ENCODE measurements around the gene ZRANB2. TPM values are rescaled to one million over a fixed set of nuclear protein-coding genes. Genes with fewer than 3 reads are reported as not detected.

ZRANB2 gene
- total RNA-seq, 1 experiment from 2014 or later = 67.9 TPM

DNA sequence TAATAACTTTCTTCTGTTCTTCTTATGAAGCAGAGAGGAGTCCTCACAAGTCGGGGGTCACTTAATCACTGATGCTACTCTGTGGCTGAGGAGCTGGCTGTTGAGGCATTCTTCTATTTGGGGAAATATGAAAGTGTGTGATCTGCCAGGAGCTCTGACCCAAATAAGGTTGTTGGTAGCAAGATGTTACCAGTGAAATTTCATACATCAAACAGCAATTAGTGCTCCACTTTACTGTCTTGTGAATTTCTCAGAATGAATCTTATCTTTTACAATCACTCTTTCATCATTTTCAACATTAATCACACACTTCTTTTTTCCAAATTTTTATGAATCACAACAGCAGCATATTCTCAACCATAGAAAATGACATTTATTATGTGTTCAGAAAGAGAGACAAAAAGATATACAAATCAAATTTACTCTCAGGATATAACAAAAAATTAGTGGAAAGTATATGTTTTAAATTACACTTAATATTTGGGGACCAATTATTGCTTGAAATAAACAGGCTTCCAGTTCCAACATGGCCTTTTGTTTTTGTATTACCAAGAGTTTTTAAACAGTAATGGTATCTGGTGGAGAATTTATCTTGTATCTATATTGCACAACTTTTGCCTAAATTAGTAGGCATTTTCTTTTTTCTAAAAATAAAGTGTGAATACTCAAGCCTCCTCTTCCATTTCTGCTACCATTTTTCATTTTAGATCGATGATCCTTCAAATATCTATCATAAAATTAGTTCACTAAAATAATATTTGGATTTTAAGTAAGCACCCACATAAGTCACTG is 42.8 kb downstream of the ZRANB2 start:
- ATAC-seq (no peak), DNase-seq (ENCODE audit: low read depth, low spot score) (no peak)
- Histone ChIP-seq H3K9ac (ENCODE audit: low read length) (no peak overlapping the region), H3K27ac (ENCODE audit: low read depth, low read length) (no peak overlapping the region), H3K27me3 (ENCODE audit: insufficient read depth, low read length) (peaks cover 70% of the 10 kb centered on the region), H3K4me1 (ENCODE audit: control insufficient read depth in 1 of 2, insufficient read depth in 2 of 2, low read length in 2 of 2) (no peaks in the 10 kb centered on the region), H3K9me3 (ENCODE audit: control insufficient read depth in 1 of 2, insufficient read depth in 1 of 2, low read depth in 1 of 2, low read length in 2 of 2) (no peaks in the 10 kb centered on the region), H3K9me2 (ENCODE audit: insufficient read depth) (no peaks in the 10 kb centered on the region), H3K4me3 (replicated peaks in 1 of 2; ENCODE audit: low read depth in 1 of 2, low read length in 2 of 2) (no peak overlapping the region), H3K79me2 (ENCODE audit: insufficient read depth, low read length) (no peaks in the 10 kb centered on the region), H3K36me3 (ENCODE audit: control insufficient read depth in 1 of 2, insufficient read depth in 2 of 2, low read length in 2 of 2) (no peaks in the 10 kb centered on the region), H2AFZ (ENCODE audit: low read depth, low read length, poor library complexity, severe bottlenecking) (no peak overlapping the region), H4K20me1 (ENCODE audit: insufficient read depth) (no peaks in the 10 kb centered on the region), H3K4me2 (ENCODE audit: low read length) (no peak overlapping the region)
- ChIA-PET CTCF (no interaction called here), RAD21 (ENCODE audit: low non-redundant PET in 1 of 2, low total read pairs in 2 of 2, uncharacterized antibody in 2 of 2, unreplicated experiment in 2 of 2) (no interaction called here), POLR2A (no interaction called here)
- no TSS peak for BruUV-seq (replicated peaks)
- intact Hi-C loops (cut with micrococcal nuclease) = no loop called here
- TF ChIP-seq SIN3A (IDR thresholded peaks at IDR 0.05; ENCODE audit: low read depth) = no peak
- TF ChIP-seq, protein P1, sequence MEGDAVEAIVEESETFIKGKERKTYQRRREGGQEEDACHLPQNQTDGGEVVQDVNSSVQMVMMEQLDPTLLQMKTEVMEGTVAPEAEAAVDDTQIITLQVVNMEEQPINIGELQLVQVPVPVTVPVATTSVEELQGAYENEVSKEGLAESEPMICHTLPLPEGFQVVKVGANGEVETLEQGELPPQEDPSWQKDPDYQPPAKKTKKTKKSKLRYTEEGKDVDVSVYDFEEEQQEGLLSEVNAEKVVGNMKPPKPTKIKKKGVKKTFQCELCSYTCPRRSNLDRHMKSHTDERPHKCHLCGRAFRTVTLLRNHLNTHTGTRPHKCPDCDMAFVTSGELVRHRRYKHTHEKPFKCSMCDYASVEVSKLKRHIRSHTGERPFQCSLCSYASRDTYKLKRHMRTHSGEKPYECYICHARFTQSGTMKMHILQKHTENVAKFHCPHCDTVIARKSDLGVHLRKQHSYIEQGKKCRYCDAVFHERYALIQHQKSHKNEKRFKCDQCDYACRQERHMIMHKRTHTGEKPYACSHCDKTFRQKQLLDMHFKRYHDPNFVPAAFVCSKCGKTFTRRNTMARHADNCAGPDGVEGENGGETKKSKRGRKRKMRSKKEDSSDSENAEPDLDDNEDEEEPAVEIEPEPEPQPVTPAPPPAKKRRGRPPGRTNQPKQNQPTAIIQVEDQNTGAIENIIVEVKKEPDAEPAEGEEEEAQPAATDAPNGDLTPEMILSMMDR (IDR thresholded peaks at IDR 0.05 in 2 of 3, conservative IDR thresholded peaks at IDR 0.05 in 1 of 3; ENCODE audit: borderline replicate concordance in 1 of 3, insufficient read depth in 1 of 3, low read depth in 2 of 3, low read length in 2 of 3) = no peak
- TF ChIP-seq POLR2AphosphoS5 (IDR thresholded peaks at IDR 0.05; ENCODE audit: low read depth, low read length) = no peak

DNA sequence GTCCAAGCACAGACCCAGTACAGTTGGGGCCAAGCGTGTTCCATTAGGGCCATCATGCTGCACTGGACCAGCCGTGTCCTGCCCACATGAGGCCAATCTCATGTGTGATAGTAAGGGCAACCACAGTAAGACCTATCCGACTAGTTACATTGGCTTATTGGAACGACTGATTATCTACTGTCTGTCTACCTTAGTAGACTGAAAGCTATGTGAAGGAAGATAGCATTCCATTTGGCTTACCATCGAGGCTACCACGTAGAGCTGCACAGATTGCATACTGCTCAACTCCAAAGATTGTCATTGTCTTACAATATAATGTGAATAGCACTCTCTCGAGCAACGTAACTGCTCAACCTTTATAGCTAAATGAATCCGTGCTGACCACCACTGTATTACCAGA is 43.8 kb downstream of the ZRANB2 start:
- RAD21 ChIA-PET (ENCODE audit: low non-redundant PET in 1 of 2, low total read pairs in 2 of 2, uncharacterized antibody in 2 of 2, unreplicated experiment in 2 of 2) = no interaction called here
- Histone ChIP-seq H3K79me2 (ENCODE audit: insufficient read depth, low read length) (no peaks in the 10 kb centered on the region), H3K9me2 (ENCODE audit: insufficient read depth) (no peaks in the 10 kb centered on the region), H2AFZ (ENCODE audit: low read depth, low read length, poor library complexity, severe bottlenecking) (no peak overlapping the region), H3K4me2 (ENCODE audit: low read length) (no peak overlapping the region), H4K20me1 (ENCODE audit: insufficient read depth) (no peaks in the 10 kb centered on the region), H3K27ac (ENCODE audit: low read depth, low read length) (no peak overlapping the region), H3K9ac (ENCODE audit: low read length) (no peak overlapping the region), H3K9me3 (ENCODE audit: control insufficient read depth in 1 of 2, insufficient read depth in 1 of 2, low read depth in 1 of 2, low read length in 2 of 2) (no peaks in the 10 kb centered on the region), H3K27me3 (ENCODE audit: insufficient read depth, low read length) (peaks cover 63% of the 10 kb centered on the region), H3K4me1 (ENCODE audit: control insufficient read depth in 1 of 2, insufficient read depth in 2 of 2, low read length in 2 of 2) (no peaks in the 10 kb centered on the region), H3K4me3 (replicated peaks in 1 of 2; ENCODE audit: low read depth in 1 of 2, low read length in 2 of 2) (no peak overlapping the region), H3K36me3 (ENCODE audit: control insufficient read depth in 1 of 2, insufficient read depth in 2 of 2, low read length in 2 of 2) (no peaks in the 10 kb centered on the region)
- BruUV-seq (replicated peaks) = no TSS peak
- POLR2A ChIA-PET = no interaction called here
- CTCF ChIA-PET = no interaction called here
- ATAC-seq = no peak
- no peak for DNase-seq (ENCODE audit: low read depth, low spot score)
- intact Hi-C loops (cut with micrococcal nuclease) = no loop called here
- TF ChIP-seq, protein P2, sequence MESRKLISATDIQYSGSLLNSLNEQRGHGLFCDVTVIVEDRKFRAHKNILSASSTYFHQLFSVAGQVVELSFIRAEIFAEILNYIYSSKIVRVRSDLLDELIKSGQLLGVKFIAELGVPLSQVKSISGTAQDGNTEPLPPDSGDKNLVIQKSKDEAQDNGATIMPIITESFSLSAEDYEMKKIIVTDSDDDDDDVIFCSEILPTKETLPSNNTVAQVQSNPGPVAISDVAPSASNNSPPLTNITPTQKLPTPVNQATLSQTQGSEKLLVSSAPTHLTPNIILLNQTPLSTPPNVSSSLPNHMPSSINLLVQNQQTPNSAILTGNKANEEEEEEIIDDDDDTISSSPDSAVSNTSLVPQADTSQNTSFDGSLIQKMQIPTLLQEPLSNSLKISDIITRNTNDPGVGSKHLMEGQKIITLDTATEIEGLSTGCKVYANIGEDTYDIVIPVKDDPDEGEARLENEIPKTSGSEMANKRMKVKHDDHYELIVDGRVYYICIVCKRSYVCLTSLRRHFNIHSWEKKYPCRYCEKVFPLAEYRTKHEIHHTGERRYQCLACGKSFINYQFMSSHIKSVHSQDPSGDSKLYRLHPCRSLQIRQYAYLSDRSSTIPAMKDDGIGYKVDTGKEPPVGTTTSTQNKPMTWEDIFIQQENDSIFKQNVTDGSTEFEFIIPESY (IDR thresholded peaks at IDR 0.05; ENCODE audit: extremely low read depth, insufficient replicate concordance, low read length) = no peak
- TF ChIP-seq CBX3 (IDR thresholded peaks at IDR 0.05; ENCODE audit: low read depth) = no peak
- no peak for TF ChIP-seq RAD21 (IDR thresholded peaks at IDR 0.05; ENCODE audit: low read depth)
- TF ChIP-seq, protein P3, sequence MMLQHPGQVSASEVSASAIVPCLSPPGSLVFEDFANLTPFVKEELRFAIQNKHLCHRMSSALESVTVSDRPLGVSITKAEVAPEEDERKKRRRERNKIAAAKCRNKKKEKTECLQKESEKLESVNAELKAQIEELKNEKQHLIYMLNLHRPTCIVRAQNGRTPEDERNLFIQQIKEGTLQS (IDR thresholded peaks at IDR 0.05) = no peak
- no peak for TF ChIP-seq EGR1 (IDR thresholded peaks at IDR 0.05; ENCODE audit: low read depth)
- TF ChIP-seq SIN3A (IDR thresholded peaks at IDR 0.05; ENCODE audit: low read depth) = no peak
- TF ChIP-seq, protein P1 (IDR thresholded peaks at IDR 0.05 in 2 of 3, conservative IDR thresholded peaks at IDR 0.05 in 1 of 3; ENCODE audit: borderline replicate concordance in 1 of 3, insufficient read depth in 1 of 3, low read depth in 2 of 3, low read length in 2 of 3) = no peak
- no peak for TF ChIP-seq EZH2 (IDR thresholded peaks at IDR 0.05)
- TF ChIP-seq POLR2AphosphoS5 (IDR thresholded peaks at IDR 0.05; ENCODE audit: low read depth, low read length) = no peak
- TF ChIP-seq SRF (IDR thresholded peaks at IDR 0.05; ENCODE audit: low read depth) = no peak
- TF ChIP-seq ZNF274 (IDR thresholded peaks at IDR 0.05; ENCODE audit: low read depth, low read length) = no peak
